Upper lobe of left lung (tissue), 6 donors: ENCODE data around the gene HACL1. TPM values are rescaled to one million over a fixed set of nuclear protein-coding genes. Genes with fewer than 3 reads are reported as not detected.

Experiments used
- ATAC-seq, 2 donors: fragments of 200-7000 bp; cut with Tn5 transposase; one replicate each; pipeline ENCODE4 v1.9.1; 2022; ENCODE audit warnings: mild to moderate bottlenecking in 2 of 2, moderate library complexity in 2 of 2; ENCODE audit not compliant: low FRiP score in 2 of 2
- DNase-seq, 2 donors: peaks; one replicate each; pipeline ENCODE4 v3.0.0-alpha.2; 2019 to 2020
- H3K27ac ChIP-seq, 4 donors: fragments of 200-600 bp; sonication (generic); one replicate each; pipeline ENCODE4 v1.5.1; 2016 to 2019
- H3K27me3 ChIP-seq, 4 donors: fragments of 200-600 bp; sonication (generic); one replicate each; pipeline ENCODE4 v1.5.1; 2017 to 2019
- H3K36me3 ChIP-seq, 4 donors: fragments of 200-600 bp; sonication (generic); one replicate each; pipeline ENCODE4 v1.5.1; 2016 to 2019
- H3K4me1 ChIP-seq, 4 donors: fragments of 200-600 bp; sonication (generic); one replicate each; pipeline ENCODE4 v1.5.1; 2018 to 2019
- H3K4me3 ChIP-seq, 4 donors: fragments of 200-600 bp; sonication (generic); one replicate each; pipeline ENCODE4 v1.5.1; 2017 to 2019; ENCODE audit warnings: mild to moderate bottlenecking in 2 of 4, moderate library complexity in 1 of 4
- H3K9me3 ChIP-seq, 4 donors: fragments of 200-600 bp; sonication (generic); one replicate each; pipeline ENCODE4 v1.5.1; 2018 to 2019
- EP300 ChIP-seq, 4 donors: sonication (generic); formaldehyde crosslinking; IDR thresholded peaks; one replicate each; pipeline ENCODE4 v1.5.1; 2017; ENCODE audit warnings: antibody characterized with exemption in 4 of 4, control low read depth in 2 of 4
- POLR2A ChIP-seq, 4 donors: fragments of 450-650 bp; IDR thresholded peaks; one replicate each; pipeline ENCODE4 v1.5.1; 2016 to 2017; ENCODE audit warnings: antibody characterized with exemption in 4 of 4, mild to moderate bottlenecking in 2 of 4
- POLR2AphosphoS5 ChIP-seq, 2 donors: sonication (generic); formaldehyde crosslinking; IDR thresholded peaks; one replicate each; pipeline ENCODE4 v1.5.1; 2017; ENCODE audit warnings: antibody characterized with exemption in 2 of 2
- WGBS, 2 donors: methylation state at CpG; one replicate each; pipeline ENCODE4 v1.1.5; 2017 to 2018; 5-methylcytosine and 5-hydroxymethylcytosine counted together
- total RNA-seq, 6 donors: library from RNA; depleted of rRNA in 4 of 6; stranded (reverse); fragments of >200 nt in 4 of 6; gene quantifications; one replicate each; pipeline versions ENCODE4 v1.1.0 to v1.2.1, GENCODE V29; 2016 to 2021
- TF ChIP-seq, protein P1 (sequence below), 6 experiments: fragments of 450-650 bp in 4 of 6; fragments of 200-600 bp in 2 of 6; sonication (generic) in 2 of 6; IDR thresholded peaks; one replicate each; pipeline ENCODE4 v1.5.1; 2016 to 2019; ENCODE audit warnings: antibody characterized with exemption in 6 of 6
- donor health status: DM: no; HTN: no; CAD: no; lungs with moderate emphysema.
- donor health status: DM: no; HTN: yes; CAD: no; lungs with severe emphysema.

HACL1 gene
- total RNA-seq, 6 donors from 2014 or later, result 12.9 to 32.5 (median 19.6) TPM

DNA sequence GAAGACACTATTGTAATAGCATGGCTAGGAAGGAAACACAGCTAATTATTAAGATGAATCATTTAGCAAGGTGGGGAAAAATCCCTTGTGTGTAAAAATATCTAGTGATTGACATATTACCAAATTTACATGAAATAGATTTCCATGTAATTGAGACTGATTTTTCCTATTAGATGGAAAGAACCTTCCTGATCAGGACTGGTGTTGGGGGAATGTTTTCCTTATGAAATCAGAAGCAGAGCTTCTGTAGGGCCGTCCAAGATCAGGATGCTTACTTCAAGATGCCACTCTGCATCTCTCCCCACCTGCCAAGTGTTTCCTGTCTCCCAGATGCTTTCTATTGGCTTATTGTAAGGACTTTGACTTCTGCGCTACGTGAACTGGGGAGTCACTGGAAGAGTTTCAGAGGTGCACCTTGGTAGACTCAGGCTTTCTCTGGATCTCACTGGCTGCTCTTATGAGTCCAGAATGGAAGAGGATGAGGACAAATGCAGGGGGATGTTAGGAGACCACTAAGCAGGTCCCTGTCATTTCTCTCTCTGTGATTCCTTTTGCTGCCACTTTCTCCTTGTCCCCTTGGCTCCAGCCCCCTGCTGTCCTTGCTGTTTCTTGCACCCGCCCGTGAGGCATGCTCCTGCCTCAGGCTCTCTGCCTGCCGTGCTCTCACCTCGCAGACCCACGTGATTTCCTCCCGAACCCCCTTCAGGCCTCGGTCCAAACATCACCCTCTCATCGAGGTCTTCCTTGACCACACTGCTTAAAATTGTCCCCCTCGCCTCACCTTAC lies 30.2 kb upstream of the HACL1 start:
- no peak for ATAC-seq
- no peaks in the 10 kb centered on the region for H3K36me3 ChIP-seq
- 84 to 86% methylated on average over 12 of the region's 12 CpGs for WGBS, 2 donors
- no peaks in the 10 kb centered on the region for H3K9me3 ChIP-seq
- peak overlapping the region in 3 of 4 donors; percentile 32 to 60 (median 51) for H3K27ac ChIP-seq
- peak in 1 of 2 donors; percentile 31 for DNase-seq
- no peak for TF ChIP-seq POLR2AphosphoS5 (IDR thresholded peaks at IDR 0.05)
- TF ChIP-seq, protein P1, sequence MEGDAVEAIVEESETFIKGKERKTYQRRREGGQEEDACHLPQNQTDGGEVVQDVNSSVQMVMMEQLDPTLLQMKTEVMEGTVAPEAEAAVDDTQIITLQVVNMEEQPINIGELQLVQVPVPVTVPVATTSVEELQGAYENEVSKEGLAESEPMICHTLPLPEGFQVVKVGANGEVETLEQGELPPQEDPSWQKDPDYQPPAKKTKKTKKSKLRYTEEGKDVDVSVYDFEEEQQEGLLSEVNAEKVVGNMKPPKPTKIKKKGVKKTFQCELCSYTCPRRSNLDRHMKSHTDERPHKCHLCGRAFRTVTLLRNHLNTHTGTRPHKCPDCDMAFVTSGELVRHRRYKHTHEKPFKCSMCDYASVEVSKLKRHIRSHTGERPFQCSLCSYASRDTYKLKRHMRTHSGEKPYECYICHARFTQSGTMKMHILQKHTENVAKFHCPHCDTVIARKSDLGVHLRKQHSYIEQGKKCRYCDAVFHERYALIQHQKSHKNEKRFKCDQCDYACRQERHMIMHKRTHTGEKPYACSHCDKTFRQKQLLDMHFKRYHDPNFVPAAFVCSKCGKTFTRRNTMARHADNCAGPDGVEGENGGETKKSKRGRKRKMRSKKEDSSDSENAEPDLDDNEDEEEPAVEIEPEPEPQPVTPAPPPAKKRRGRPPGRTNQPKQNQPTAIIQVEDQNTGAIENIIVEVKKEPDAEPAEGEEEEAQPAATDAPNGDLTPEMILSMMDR (IDR thresholded peaks at IDR 0.05), result no peak
- no peak for TF ChIP-seq POLR2A (IDR thresholded peaks at IDR 0.05)
- TF ChIP-seq EP300 (IDR thresholded peaks at IDR 0.05), result no peak
- H3K27me3 ChIP-seq, result no peaks in the 10 kb centered on the region
- peaks cover 21 to 40% (median 30%) of the 10 kb centered on the region in 4 donors for H3K4me1 ChIP-seq
- H3K4me3 ChIP-seq, result no peak overlapping the region

DNA sequence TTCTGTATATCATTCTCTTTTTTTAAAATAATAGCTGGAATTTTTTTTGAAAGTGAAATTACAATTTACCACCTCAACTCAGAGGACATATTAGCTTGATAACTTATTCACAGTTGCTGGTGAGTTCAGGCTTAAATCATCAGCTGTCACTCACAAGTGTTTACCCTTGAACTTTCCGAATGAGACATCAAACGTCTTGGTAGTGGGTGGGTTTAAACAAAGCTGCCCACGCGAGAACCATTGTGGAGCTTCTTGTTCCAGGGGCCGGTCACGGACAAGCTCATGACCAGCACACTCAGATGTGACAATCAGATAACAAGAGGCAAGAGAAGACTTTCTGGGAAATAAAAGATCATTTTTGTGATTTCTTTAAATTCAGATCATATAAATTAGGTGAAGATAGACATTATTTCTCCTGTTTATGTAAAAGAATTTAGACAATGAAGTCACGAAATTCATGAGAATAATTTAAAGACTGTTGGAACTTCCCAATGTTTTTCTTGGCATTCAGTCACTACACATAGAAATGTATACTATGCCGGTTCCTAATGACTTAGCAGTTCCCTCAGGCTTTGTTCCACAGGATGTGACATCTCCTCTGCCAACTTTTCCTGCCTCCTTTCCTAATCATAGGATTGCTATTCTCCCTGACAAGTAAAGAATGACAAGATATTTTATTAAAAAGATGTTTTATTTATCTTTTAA lies 29.4 kb upstream of the HACL1 start:
- peak overlapping the region; percentile 3 to 60 (median 42) for H3K27ac ChIP-seq
- H3K4me1 ChIP-seq, result peaks cover 14 to 39% (median 25%) of the 10 kb centered on the region in 4 donors
- DNase-seq (no peak), ATAC-seq (peak in 1 of 2 donors; percentile 18)
- H3K4me3 ChIP-seq, result peak overlapping the region in 3 of 4 donors; percentile 18 to 38 (median 37)
- TF ChIP-seq POLR2AphosphoS5 (IDR thresholded peaks at IDR 0.05) (no peak), EP300 (IDR thresholded peaks at IDR 0.05) (no peak)
- TF ChIP-seq, protein P1 (IDR thresholded peaks at IDR 0.05), result no peak
- H3K27me3 ChIP-seq, result no peaks in the 10 kb centered on the region
- no peaks in the 10 kb centered on the region for H3K9me3 ChIP-seq
- H3K36me3 ChIP-seq, result no peaks in the 10 kb centered on the region
- WGBS, 2 donors, result 22 to 26% methylated on average over 8 of the region's 8 CpGs

DNA sequence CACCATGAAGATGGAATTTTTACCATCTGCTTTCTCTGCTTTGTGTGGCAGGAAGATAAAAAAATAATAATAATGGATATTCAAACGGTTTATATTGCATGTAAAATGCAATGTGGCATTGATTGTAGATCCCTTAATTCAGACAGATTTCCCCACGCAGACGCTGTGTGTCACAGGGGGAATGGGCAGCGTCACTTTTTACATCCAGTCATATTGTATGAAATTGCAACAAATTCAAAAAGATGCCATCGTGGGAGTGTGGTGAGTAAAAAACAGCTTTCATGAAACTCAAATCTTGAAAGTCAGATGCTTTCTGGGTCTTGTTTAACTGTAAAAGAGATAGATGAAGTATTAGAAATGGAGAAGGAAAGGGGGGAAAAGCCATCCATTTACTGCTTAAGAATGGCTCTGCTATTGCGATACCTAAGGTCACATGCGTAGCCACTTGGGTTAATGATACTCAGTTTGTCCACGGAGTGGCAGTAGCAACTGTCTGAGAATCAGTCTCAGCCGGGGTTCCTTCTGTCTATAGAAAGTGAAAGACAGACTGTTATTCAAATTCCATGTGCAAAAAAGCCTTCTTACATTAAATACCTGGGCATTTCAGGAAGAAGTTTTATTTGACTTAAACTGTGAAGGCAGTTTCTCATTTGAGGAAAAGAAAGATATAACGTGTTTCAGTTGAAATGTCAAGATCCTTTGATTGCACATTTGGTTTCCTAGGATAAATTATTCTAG lies 28.7 kb upstream of the HACL1 start:
- peak overlapping the region in 3 of 4 donors; percentile 32 to 60 (median 51) for H3K27ac ChIP-seq
- no peaks in the 10 kb centered on the region for H3K9me3 ChIP-seq
- no peaks in the 10 kb centered on the region for H3K27me3 ChIP-seq
- TF ChIP-seq EP300 (IDR thresholded peaks at IDR 0.05) (no peak), POLR2AphosphoS5 (IDR thresholded peaks at IDR 0.05) (peak in 1 of 2 donors; percentile 56), POLR2A (IDR thresholded peaks at IDR 0.05) (no peak)
- TF ChIP-seq, protein P1 (IDR thresholded peaks at IDR 0.05), result peak; percentile 66 to 86 (median 76)
- peaks cover 9 to 32% (median 17%) of the 10 kb centered on the region in 4 donors for H3K4me1 ChIP-seq
- peak; percentile 90 to 94 for ATAC-seq
- peak overlapping the region in 3 of 4 donors; percentile 18 to 38 (median 37) for H3K4me3 ChIP-seq
- no peaks in the 10 kb centered on the region for H3K36me3 ChIP-seq
- WGBS, 2 donors, result 37 to 39% methylated on average over 10 of the region's 10 CpGs
- DNase-seq, result peak in 1 of 2 donors; percentile 76

DNA sequence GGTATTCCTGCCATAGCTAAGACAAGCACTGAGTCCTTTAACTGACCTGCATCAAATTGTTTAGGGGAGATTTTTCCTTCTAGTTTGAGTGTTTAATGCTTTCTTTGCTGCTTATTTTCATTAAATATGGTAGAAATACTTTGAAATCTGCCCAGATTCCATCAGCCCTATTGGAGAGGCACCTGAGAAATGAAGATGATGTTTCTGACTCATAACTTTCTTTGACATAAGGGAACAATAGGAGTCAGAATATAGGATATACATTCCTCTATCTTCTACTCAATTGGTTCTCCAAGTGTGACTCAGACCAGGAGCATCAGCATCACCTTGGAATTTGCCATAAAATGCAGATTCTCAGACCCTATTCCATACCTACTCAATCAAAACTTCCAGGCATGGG lies 27.6 kb upstream of the HACL1 start:
- no peak for ATAC-seq
- DNase-seq, result no peak
- Histone ChIP-seq H3K9me3 (no peaks in the 10 kb centered on the region), H3K4me3 (no peak overlapping the region), H3K27me3 (no peaks in the 10 kb centered on the region), H3K4me1 (peaks cover 6 to 23% (median 9%) of the 10 kb centered on the region in 4 donors), H3K27ac (no peak overlapping the region), H3K36me3 (no peaks in the 10 kb centered on the region)
- no peak for TF ChIP-seq EP300 (IDR thresholded peaks at IDR 0.05)
- no peak for TF ChIP-seq POLR2AphosphoS5 (IDR thresholded peaks at IDR 0.05)
- TF ChIP-seq POLR2A (IDR thresholded peaks at IDR 0.05), result no peak
- TF ChIP-seq, protein P1 (IDR thresholded peaks at IDR 0.05), result no peak
